Subcutaneous abdominal adipose tissue (tissue), 5 donors: ENCODE data around the gene B3GNT9.

ENCODE experiments used
- H3K27ac ChIP-seq: one replicate; pipeline ENCODE4 v1.7.0; 2013; ENCODE audit warnings: low read depth, mild to moderate bottlenecking, inconsistent platforms, low read length, moderate library complexity
- H3K27me3 ChIP-seq, 5 donors: one replicate each; pipeline ENCODE4 v1.7.0; 2013; ENCODE audit warnings: low read length in 5 of 5, inconsistent platforms in 1 of 5; ENCODE audit not compliant: control insufficient read depth in 5 of 5, insufficient read depth in 4 of 5
- H3K36me3 ChIP-seq, 5 donors: one replicate each; pipeline ENCODE4 v1.7.0; 2013; ENCODE audit warnings: low read length in 5 of 5; ENCODE audit not compliant: control insufficient read depth in 5 of 5, insufficient read depth in 5 of 5
- H3K4me1 ChIP-seq, 5 donors: one replicate each; pipeline ENCODE4 v1.7.0; 2013; ENCODE audit warnings: low read length in 5 of 5, mild to moderate bottlenecking in 3 of 5, moderate library complexity in 1 of 5; ENCODE audit not compliant: control insufficient read depth in 5 of 5, insufficient read depth in 5 of 5
- H3K4me3 ChIP-seq, 5 donors: one replicate each; pipeline ENCODE4 v1.7.0; 2013; ENCODE audit warnings: low read length in 5 of 5, low read depth in 1 of 5
- H3K9ac ChIP-seq, 5 donors: one replicate each; pipeline ENCODE4 v1.7.0; 2013; ENCODE audit warnings: low read length in 5 of 5, mild to moderate bottlenecking in 4 of 5, moderate library complexity in 3 of 5
- H3K9me3 ChIP-seq, 5 donors: one replicate each; pipeline ENCODE4 v1.7.0; 2013; ENCODE audit warnings: low read length in 5 of 5; ENCODE audit not compliant: control insufficient read depth in 5 of 5
- donor health status: healthy.
- donor health status: healthy.
- donor health status: healthy.
- donor health status: healthy.
- donor health status: healthy.

B3GNT9 gene, protein sequence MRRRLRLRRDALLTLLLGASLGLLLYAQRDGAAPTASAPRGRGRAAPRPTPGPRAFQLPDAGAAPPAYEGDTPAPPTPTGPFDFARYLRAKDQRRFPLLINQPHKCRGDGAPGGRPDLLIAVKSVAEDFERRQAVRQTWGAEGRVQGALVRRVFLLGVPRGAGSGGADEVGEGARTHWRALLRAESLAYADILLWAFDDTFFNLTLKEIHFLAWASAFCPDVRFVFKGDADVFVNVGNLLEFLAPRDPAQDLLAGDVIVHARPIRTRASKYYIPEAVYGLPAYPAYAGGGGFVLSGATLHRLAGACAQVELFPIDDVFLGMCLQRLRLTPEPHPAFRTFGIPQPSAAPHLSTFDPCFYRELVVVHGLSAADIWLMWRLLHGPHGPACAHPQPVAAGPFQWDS

DNA sequence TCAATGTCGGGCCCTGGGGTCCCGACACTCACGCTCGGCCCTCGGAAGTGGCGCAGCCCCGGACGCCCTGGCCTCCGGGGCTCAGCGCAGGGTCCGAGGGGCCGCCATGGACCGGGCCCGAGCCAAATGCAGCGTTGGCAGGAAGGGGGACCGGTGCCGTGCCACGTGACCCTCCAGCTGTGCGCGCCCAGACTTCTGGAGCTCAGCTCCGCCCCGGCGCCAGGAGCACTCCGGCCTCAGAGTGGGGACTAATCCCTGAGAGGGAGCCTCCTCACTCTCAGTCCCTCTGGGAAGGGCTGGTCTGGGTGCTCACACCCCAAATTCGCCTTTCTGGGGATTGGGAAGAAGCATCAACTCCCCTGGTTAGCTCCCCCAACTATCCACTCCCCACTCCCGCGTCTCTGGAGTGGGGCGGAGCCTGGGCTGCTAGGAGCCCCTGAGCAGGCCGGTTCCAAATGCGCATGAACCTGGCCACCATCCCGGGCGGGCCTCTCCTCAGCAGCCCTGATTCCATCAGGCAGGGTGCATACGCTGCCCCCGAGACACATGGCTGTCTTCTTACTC lies at the start of gene B3GNT9:
Gene B3GNT9 (minus strand): TSS at position 166 of the 564 bp plus-strand sequence. CDS start 513 bp downstream, outside the sequence.
- no peaks in the 10 kb centered on the region for H3K27me3 ChIP-seq
- peak within 1 kb of the TSS; percentile 58 to 81 (median 71) for H3K4me3 ChIP-seq
- H3K9me3 ChIP-seq, result no peaks in the 10 kb centered on the region
- H3K4me1 ChIP-seq, result peaks cover 0 to 27% (median 19%) of the 10 kb centered on the region in 5 donors
- no peak within 1 kb of the TSS for H3K27ac ChIP-seq
- peak within 1 kb of the TSS in 3 of 5 donors; percentile 29 to 72 (median 32) for H3K9ac ChIP-seq
- peaks cover 0 to 35% (median 28%) of the 10 kb centered on the region in 5 donors for H3K36me3 ChIP-seq

DNA sequence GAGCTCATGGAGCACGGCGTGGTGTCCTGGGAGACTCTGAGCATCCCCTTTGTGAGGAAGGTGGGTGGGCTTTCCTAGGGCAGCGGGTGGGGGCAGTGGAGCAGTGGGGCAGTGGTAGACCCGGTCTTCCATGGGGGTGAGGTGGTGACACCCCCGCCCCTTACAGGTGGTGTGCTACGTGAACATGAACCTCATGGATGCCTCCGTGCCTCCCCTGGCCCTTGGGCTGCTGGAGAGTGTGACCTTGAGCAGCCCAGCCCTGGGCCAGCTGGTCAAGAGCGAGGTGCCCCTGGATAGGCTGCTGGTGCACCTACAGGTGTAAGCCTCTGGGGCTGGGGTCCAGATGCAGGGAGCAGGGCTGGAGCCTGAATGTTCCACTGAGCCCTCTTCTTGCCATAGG lies 49.7 kb upstream of the B3GNT9 start:
- H3K27me3 ChIP-seq, result no peaks in the 10 kb centered on the region
- peaks cover 1 to 27% (median 25%) of the 10 kb centered on the region in 5 donors for H3K4me1 ChIP-seq
- no peak overlapping the region for H3K4me3 ChIP-seq
- H3K36me3 ChIP-seq, result peaks cover 0 to 72% (median 63%) of the 10 kb centered on the region in 5 donors
- H3K9ac ChIP-seq, result no peak overlapping the region
- no peaks in the 10 kb centered on the region for H3K9me3 ChIP-seq
- H3K27ac ChIP-seq, result no peak overlapping the region

- H3K4me3 ChIP-seq, result no peak overlapping the region
These were observed 49.0 kb upstream of the B3GNT9 start for GRCh38 chr16:67199808-67200198.

GRCh38 chr16:67199011-67199807 lies 48.4 kb upstream of the B3GNT9 start, which contains the start of gene ELMO3:
Gene ELMO3, plus strand, starts transcription at chr16:67199131. Its CDS starts 196 bp downstream, at chr16:67199327.
- no peaks in the 10 kb centered on the region for H3K27me3 ChIP-seq
- H3K9ac ChIP-seq, result no peak within 1 kb of the TSS
- no peak within 1 kb of the TSS for H3K27ac ChIP-seq
- H3K4me3 ChIP-seq, result peak within 1 kb of the TSS in 1 of 5 donors; percentile 24
- peaks cover 0 to 82% (median 74%) of the 10 kb centered on the region in 5 donors for H3K36me3 ChIP-seq
- H3K4me1 ChIP-seq, result peaks cover 1 to 28% (median 26%) of the 10 kb centered on the region in 5 donors
- H3K9me3 ChIP-seq, result no peaks in the 10 kb centered on the region

More at GRCh38 chr16:67199808-67200198, 49.0 kb upstream of the B3GNT9 start:
- no peaks in the 10 kb centered on the region for H3K9me3 ChIP-seq
- no peak overlapping the region for H3K9ac ChIP-seq
- peaks cover 0 to 79% (median 70%) of the 10 kb centered on the region in 5 donors for H3K36me3 ChIP-seq
- H3K27me3 ChIP-seq, result no peaks in the 10 kb centered on the region
- H3K27ac ChIP-seq, result no peak overlapping the region
- peaks cover 1 to 27% (median 25%) of the 10 kb centered on the region in 5 donors for H3K4me1 ChIP-seq

DNA sequence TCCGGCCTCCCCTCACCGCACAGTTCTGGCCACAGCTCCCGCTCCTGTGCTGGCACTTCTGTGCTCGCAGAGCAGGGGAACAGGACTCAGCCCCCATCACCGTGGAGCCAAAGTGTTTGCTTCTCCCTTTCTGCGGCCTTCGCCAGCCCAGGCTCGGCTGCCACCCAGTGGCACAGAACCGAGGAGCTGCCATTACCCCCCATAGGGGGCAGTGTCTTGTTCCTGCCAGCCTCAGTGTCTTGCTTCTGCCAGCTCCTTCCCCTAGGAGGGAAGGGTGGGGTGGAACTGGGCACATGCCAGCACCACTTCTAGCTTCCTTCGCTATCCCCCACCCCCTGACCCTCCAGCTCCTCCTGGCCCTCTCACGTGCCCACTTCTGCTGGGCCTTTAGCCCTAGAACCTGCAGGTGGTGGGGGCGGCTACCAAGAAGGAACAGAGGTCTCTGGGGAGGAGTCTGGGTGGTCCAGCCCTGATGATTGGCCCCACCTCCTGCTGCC lies 47.5 kb upstream of the B3GNT9 start:
- Histone ChIP-seq H3K36me3 (peaks cover 0 to 82% (median 72%) of the 10 kb centered on the region in 5 donors), H3K9ac (no peak overlapping the region), H3K27ac (no peak overlapping the region)

DNA sequence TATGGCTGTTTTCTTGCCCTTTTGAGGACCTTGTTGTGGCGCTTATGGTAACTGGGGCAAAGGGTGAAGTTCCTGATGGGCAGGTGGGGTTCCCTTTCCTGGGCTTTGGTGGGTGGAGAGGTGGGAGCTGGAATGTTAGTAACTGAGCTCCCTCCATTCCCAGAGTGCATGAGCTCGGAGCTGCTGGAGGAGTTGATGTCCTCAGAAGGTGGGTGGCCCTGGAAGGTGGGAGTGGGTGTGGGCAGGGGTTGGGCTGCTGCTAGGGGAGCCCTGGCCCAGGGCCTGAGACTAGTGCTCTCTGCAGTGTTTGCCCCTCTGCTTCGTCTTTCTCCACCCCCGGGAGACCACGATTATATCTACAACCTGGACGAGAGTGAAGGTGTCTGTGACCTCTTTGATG lies 46.9 kb upstream of the B3GNT9 start:
- H3K9ac ChIP-seq, result no peak overlapping the region
- no peak overlapping the region for H3K27ac ChIP-seq
- H3K4me3 ChIP-seq, result no peak overlapping the region
- no peaks in the 10 kb centered on the region for H3K9me3 ChIP-seq
- H3K27me3 ChIP-seq, result no peaks in the 10 kb centered on the region
- peaks cover 11 to 43% (median 41%) of the 10 kb centered on the region in 5 donors for H3K4me1 ChIP-seq
- peaks cover 0 to 76% (median 66%) of the 10 kb centered on the region in 5 donors for H3K36me3 ChIP-seq

More for the DNA sequence above, 47.5 kb upstream of the B3GNT9 start:
- no peaks in the 10 kb centered on the region for H3K27me3 ChIP-seq
- H3K9me3 ChIP-seq, result no peaks in the 10 kb centered on the region
- H3K4me3 ChIP-seq, result no peak overlapping the region
- peaks cover 7 to 37% (median 35%) of the 10 kb centered on the region in 5 donors for H3K4me1 ChIP-seq

GRCh38 chr16:67196881-67197280 lies 46.1 kb upstream of the B3GNT9 start:
- Histone ChIP-seq H3K9ac (no peak overlapping the region), H3K27me3 (no peaks in the 10 kb centered on the region), H3K4me1 (peaks cover 15 to 48% (median 46%) of the 10 kb centered on the region in 5 donors), H3K9me3 (no peaks in the 10 kb centered on the region), H3K4me3 (no peak overlapping the region), H3K27ac (no peak overlapping the region), H3K36me3 (peaks cover 0 to 68% (median 59%) of the 10 kb centered on the region in 5 donors)

DNA sequence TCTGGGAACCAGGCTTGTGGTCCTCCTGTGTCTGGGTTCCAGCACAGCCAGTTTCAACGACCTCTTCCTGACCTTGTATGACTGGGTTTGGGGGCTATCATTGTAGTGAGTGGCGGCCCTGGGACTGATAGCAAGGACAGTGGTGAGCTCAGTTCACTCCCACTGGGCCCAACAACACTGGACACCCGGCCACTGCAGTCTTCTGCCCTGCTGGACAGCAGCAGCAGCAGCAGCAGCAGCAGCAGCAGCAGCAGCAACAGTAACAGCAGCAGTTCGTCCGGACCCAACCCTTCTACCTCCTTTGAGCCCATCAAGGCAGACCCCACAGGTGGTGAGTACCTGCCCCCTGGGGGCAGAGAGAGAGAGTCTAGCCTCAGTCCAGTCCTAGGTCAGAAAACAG lies 44.9 kb upstream of the B3GNT9 start:
- peaks cover 0 to 59% (median 52%) of the 10 kb centered on the region in 5 donors for H3K36me3 ChIP-seq

GRCh38 chr16:67194260-67194659 lies 43.5 kb upstream of the B3GNT9 start:
- Histone ChIP-seq H3K9ac (peak overlapping the region in 3 of 5 donors; percentile 29 to 100 (median 100)), H3K4me1 (peaks cover 19 to 69% (median 48%) of the 10 kb centered on the region in 5 donors), H3K4me3 (no peak overlapping the region), H3K36me3 (peaks cover 0 to 51% (median 47%) of the 10 kb centered on the region in 5 donors), H3K27ac (no peak overlapping the region), H3K27me3 (no peaks in the 10 kb centered on the region), H3K9me3 (no peaks in the 10 kb centered on the region)

More for the DNA sequence above, 44.9 kb upstream of the B3GNT9 start:
- Histone ChIP-seq H3K4me1 (peaks cover 18 to 60% (median 52%) of the 10 kb centered on the region in 5 donors), H3K9ac (no peak overlapping the region), H3K9me3 (no peaks in the 10 kb centered on the region), H3K4me3 (no peak overlapping the region), H3K27me3 (no peaks in the 10 kb centered on the region), H3K27ac (no peak overlapping the region)
